ENCODE data around the gene C2orf72. TPM values are rescaled to one million over a fixed set of nuclear protein-coding genes. Genes with fewer than 3 reads are reported as not detected.
"Not testable (repeated sequence)": the region's sequence is repeated elsewhere in the genome, so short reads cannot be mapped to it uniquely, and the experiment has no call there.

The C2orf72 gene
- total RNA-seq, 1 donor from 2014 or later = not detected

DNA sequence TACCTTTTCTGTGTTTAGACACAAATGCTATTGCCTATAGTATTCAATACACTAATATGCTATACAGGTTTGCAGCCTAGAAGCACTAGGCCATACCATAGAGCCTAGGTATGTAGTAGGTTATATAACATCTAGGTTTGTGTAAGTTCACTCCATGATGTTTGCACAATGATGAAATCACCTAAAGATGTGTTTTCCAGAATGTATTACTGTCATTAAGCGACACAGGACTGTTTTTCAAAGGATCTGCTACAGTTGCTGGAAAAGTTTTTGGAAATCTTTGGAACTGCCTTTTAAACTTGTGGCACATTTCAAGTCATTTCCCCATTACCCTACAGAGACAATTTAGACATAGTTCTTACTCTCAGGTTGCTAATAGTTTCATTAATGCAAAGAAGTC is 28.6 kb downstream of the C2orf72 start:
- DNase-seq = no peak
- Mint-ChIP-seq H3K27me3 (no peaks in the 10 kb centered on the region), H3K4me3 (no peak overlapping the region), H3K27ac (no peak overlapping the region), H3K4me1 (peaks cover 5% of the 10 kb centered on the region), H3K9me3 (no peaks in the 10 kb centered on the region), H3K36me3 (ENCODE audit: low read depth) (peaks cover 81% of the 10 kb centered on the region)
- ChIA-PET CTCF (interaction anchor here (0.6 kb wide), 1 partner anchor 465 kb away, joined by 3 read pairs; no protein-coding TSS in a partner anchor), POLR2A (no interaction called here)
- ATAC-seq (ENCODE audit: low read depth) = no peak
- TF ChIP-seq, protein P1, sequence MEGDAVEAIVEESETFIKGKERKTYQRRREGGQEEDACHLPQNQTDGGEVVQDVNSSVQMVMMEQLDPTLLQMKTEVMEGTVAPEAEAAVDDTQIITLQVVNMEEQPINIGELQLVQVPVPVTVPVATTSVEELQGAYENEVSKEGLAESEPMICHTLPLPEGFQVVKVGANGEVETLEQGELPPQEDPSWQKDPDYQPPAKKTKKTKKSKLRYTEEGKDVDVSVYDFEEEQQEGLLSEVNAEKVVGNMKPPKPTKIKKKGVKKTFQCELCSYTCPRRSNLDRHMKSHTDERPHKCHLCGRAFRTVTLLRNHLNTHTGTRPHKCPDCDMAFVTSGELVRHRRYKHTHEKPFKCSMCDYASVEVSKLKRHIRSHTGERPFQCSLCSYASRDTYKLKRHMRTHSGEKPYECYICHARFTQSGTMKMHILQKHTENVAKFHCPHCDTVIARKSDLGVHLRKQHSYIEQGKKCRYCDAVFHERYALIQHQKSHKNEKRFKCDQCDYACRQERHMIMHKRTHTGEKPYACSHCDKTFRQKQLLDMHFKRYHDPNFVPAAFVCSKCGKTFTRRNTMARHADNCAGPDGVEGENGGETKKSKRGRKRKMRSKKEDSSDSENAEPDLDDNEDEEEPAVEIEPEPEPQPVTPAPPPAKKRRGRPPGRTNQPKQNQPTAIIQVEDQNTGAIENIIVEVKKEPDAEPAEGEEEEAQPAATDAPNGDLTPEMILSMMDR (IDR thresholded peaks at IDR 0.05) = no peak
- intact Hi-C loops (cut with micrococcal nuclease) = no loop called here

DNA sequence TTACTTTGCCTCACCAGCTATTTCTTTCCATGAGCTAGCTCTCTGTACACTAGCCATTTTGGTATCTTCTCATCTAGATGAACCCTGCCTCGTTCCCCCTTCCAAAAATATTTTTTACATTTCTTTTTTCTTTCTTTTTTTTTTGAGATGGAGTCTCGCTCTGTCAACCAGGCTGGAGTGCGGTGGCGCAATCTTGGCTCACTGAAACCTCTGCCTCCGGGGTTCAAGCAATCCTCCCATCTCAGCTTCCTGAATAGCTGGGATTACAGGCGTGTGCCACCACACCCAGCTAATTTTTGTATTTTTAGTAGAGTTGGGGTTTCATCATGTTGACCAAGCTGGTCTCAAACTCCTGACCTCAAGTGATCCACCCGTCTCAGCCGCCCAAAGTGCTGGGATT is 30.2 kb downstream of the C2orf72 start:
- H3K27ac Mint-ChIP-seq; DNase-seq; H3K27me3 Mint-ChIP-seq; H3K4me1 Mint-ChIP-seq; intact Hi-C loops (cut with micrococcal nuclease); H3K4me3 Mint-ChIP-seq; ATAC-seq (ENCODE audit: low read depth); H3K9me3 Mint-ChIP-seq: not testable (repeated sequence)
- POLR2A ChIA-PET = interaction anchor here (0.6 kb wide), 1 partner anchor 13 kb away, joined by 4 read pairs; no protein-coding TSS in a partner anchor
- peaks cover 83% of the 10 kb centered on the region for H3K36me3 Mint-ChIP-seq (ENCODE audit: low read depth)
- CTCF ChIA-PET = interaction anchor here (1.0 to 1.4 kb wide), 2 partner anchors 15 to 37 kb away, joined by 3 read pairs; no protein-coding TSS in a partner anchor

DNA sequence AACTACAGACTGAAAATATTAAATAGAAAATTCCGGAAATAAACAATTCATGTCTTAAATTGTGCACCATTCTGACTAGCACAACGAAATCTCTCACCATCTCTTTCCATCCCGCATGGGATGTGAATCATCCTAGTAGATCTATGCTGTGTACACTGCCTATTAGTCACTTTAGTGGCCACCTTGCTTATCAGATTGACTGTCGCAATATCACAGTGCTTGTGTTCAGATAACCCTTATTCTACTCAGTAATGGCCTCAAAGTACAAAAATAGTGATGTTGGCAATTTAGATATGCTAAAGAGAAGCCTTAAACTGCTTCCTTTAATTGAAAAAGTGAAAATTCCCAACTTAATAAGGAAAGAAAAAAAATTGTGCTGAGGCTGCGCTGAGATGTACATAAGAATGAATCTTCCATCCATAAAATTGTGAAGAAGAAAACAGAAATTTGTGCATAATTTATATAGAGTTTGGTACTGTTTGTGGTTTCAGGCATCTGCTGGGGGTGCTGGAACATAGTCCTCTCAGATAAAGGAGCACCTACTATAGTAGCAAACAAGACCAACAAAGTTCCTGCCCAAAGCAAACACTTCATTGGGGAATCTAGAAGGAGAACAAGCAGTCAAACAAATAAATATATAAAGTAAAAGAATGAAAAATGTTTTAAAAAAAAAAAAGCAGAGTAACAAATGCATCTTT is 31.4 kb downstream of the C2orf72 start:
- ChIA-PET POLR2A (no interaction called here), CTCF (interaction anchor here (1.0 kb wide), 1 partner anchor 16 kb away, joined by 3 read pairs; no protein-coding TSS in a partner anchor)
- Mint-ChIP-seq H3K4me3 (no peak overlapping the region), H3K9me3 (no peaks in the 10 kb centered on the region), H3K36me3 (ENCODE audit: low read depth) (peaks cover 79% of the 10 kb centered on the region), H3K27me3 (no peaks in the 10 kb centered on the region), H3K27ac (no peak overlapping the region), H3K4me1 (no peaks in the 10 kb centered on the region)
- TF ChIP-seq, protein P1 (IDR thresholded peaks at IDR 0.05) = no peak
- DNase-seq (no peak), ATAC-seq (ENCODE audit: low read depth) (no peak)
- intact Hi-C loops (cut with micrococcal nuclease) = no loop called here

DNA sequence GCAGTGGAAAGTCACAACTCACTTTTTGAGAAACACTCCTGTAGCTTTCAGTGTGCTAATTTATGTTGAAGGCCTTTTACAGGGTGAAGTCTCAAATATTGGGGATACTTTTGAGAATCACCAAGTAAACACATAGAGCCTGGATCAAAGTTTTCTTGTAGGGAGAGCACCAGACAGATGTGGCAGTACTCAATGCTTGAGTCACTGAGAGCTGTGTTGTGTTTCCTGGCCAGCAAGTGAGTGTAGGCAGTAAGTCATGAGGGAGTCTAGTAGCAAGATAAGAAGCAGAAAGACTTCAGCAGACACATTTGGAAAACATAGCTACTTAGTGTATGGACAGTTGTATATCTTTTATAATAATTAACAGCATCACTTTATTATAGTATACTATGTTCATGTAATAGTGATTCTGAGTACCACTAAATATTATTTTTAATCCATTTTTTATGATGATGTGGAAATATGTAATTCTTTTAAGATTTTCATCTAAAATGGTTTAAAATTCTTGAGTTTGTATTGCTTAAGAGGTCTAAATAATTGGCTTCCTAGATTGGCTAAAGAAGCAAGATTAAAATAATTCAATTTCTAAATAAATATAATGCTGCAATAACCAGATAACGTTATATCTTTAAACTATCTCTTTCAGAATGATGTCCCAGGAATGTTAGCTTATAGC is 32.2 kb downstream of the C2orf72 start:
- intact Hi-C loops (cut with micrococcal nuclease) = no loop called here
- Mint-ChIP-seq H3K27ac (no peak overlapping the region), H3K27me3 (no peaks in the 10 kb centered on the region), H3K4me3 (no peak overlapping the region), H3K4me1 (no peaks in the 10 kb centered on the region), H3K9me3 (no peaks in the 10 kb centered on the region), H3K36me3 (ENCODE audit: low read depth) (peaks cover 76% of the 10 kb centered on the region)
- ATAC-seq (ENCODE audit: low read depth) (no peak), DNase-seq (no peak)
- TF ChIP-seq, protein P1 (IDR thresholded peaks at IDR 0.05) = no peak
- ChIA-PET CTCF (no interaction called here), POLR2A (interaction anchor here (0.6 kb wide), 1 partner anchor 535 kb away, joined by 5 read pairs; no protein-coding TSS in a partner anchor)

DNA sequence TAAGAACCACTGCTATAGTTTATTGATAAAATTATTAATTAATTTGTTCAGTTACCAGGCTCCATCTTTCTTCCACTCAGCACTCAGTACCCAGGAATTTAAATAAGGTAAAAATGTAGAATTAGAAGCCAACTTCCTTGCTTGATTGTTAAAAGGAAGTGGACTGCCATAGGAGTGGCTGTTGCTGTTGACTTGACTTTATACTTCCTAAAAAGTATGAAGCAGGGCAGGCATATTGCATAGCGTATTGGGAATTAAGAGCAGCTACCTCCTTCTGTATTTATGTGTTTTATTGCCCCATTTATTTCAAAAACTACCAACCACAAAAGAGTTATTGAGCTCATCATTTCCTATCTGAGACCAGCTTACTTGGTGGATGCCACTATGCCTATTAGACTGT is 47.2 kb downstream of the C2orf72 start:
- Mint-ChIP-seq H3K27me3 (no peaks in the 10 kb centered on the region), H3K4me1 (no peaks in the 10 kb centered on the region), H3K4me3 (no peak overlapping the region), H3K27ac (no peak overlapping the region), H3K36me3 (ENCODE audit: low read depth) (peaks cover 87% of the 10 kb centered on the region), H3K9me3 (no peaks in the 10 kb centered on the region)
- POLR2A ChIA-PET = no interaction called here
- CTCF ChIA-PET = no interaction called here
- ATAC-seq (ENCODE audit: low read depth) (no peak), DNase-seq (no peak)
- intact Hi-C loops (cut with micrococcal nuclease) = no loop called here
- TF ChIP-seq, protein P1 (IDR thresholded peaks at IDR 0.05) = no peak

Measured in activated B cell treated with CpG ODN at 0.5 μM for 24 hours (primary cell).